ENCODE results near the gene TLCD1.
"Not testable (repeated sequence)": the region's sequence is repeated elsewhere in the genome, so short reads cannot be mapped to it uniquely, and the experiment has no call there.

The TLCD1 gene

DNA sequence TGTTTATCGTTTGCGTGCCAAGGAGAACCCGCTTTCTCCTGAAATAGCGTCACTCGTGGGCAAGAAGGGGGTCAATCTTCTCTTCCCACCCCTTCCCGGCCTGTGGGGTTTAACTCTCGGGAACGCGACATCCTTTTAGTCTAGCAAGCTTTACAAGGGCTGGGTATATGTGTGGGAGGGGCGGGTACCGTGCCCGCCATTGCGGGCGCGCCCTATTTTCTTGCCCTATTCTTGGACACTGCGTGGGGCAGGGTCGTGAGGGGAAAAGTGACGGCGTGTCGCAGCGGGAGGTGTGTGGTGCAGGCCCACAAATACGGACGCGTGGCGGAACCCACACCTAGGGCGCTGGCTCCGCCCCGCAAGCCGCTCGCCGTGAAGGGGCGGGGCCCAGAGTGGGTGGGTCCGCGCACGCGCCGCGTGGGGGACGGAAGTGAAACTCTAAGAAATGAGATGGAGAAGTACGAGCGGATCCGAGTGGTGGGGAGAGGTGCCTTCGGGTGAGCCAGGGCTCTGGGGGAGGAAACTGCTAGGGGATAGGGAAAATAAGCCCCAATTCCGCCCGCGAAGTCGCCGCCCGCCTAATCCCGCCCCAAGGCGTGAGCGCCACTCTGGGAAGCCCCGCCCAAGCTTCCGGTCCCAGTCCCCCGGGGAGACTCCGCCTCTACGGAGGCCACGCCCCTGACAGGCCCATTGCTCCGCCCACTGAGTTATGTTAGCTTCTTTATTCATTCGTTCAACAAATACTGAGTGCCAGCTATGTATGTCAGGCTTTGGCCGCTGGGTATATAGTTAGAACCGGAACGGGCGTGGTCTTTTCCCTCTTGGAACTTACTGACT lies 2.5 kb upstream of the TLCD1 start, which contains the start of gene NEK8:
NEK8 (plus strand) TSS at position 425 of the 837 bp plus-strand sequence; CDS start at position 451, 26 bp downstream.
- DNase-seq (ENCODE audit: low spot score), result peak; percentile 95

DNA sequence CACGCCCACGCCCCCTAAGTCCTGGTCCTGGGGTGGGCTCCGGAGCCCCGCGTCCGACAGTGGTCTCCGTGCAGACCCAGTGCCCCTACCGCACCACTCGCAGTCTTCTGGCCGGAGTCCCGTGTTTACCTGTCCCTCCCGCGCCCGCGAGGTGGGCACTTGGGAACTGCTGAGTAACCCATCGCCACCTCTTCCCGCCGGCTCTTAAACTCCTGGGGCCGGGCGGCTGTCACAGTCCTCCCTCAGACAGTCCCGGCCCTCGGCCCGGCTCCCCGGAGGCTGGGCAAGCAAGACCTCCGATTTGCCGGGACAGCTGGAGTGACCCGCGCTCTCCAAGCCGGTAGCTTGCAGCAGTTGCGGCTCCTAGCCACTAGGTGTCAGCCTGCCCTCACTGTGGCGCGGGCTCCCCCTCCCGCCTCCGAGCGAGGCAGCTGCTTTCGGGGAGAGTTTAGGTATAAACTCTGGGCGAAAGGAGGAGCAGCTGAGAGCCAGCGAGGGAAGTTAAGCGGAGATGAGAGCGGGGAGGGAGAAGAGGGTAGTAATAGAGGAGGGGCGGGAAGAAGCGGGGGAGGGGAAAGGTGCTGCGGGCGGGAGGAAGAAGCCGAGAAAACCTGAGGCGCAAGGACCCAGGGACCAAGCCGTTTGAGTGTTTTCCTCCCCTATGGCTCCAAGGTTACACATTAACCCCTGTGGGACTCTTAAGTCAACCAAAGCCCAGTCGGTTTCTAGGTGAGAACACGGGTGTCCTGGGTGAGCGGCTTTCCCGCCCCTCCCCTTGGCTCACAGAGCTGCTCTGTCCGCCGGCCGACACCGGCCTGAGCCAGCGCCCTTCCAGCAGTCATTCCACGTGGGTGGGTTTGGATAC lies 826 bp upstream of the TLCD1 start:
- DNase-seq (ENCODE audit: low spot score), result peak; percentile 99

DNA sequence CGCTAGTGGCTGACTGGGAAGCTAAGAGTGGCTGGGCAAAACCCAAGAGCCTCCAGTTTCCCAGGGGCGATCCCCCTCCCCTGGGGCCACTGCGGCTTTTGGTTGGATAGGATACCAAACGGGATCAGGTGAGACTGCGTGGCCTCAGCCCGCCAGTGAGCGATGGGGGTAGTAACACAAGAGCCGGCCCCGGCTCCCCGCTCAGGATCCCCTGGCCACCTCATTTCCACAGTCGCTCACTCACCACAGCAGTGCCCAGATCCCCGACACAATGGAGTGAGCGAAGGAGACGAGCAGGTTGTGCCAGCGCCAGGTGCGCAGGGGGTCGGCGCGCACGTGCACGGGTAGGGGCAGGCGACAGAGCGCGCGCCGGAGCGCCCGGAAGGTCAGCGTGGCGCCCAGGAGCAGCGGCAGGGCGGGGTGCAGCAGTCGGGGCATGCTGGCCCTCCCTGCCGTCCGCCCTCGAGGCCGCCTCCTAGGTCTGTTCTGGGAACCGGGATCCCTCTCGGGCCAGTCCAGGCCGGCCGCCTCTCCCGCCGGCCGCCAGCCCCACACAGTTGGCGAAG lies 290 bp downstream of the TLCD1 start:
- DNase-seq (ENCODE audit: low spot score), result peak; percentile 85

DNA sequence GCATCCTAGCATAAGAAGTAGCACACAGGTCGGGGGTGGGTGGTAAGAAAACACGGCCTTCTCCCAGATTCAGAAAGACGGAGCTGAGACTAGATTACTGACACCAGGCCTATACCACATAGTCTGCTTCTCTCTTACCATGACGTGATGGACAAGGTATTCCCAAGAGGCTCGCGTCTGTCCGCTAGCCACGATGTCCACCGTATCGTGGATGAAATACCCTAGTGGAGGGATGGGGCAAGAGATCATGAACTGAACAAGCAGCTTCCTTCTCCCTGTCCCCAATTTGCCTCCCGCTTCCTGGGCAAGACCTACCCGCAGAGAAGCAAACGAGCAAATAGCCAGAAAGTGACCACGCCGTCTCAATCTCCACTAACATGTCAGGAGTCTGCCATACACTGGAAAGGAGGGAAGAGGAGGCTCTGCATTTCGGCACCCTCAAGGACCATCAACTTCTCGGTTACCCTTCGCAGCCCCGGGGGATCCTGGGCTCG lies 820 bp downstream of the TLCD1 start:
- DNase-seq (ENCODE audit: low spot score), result peak; percentile 74

DNA sequence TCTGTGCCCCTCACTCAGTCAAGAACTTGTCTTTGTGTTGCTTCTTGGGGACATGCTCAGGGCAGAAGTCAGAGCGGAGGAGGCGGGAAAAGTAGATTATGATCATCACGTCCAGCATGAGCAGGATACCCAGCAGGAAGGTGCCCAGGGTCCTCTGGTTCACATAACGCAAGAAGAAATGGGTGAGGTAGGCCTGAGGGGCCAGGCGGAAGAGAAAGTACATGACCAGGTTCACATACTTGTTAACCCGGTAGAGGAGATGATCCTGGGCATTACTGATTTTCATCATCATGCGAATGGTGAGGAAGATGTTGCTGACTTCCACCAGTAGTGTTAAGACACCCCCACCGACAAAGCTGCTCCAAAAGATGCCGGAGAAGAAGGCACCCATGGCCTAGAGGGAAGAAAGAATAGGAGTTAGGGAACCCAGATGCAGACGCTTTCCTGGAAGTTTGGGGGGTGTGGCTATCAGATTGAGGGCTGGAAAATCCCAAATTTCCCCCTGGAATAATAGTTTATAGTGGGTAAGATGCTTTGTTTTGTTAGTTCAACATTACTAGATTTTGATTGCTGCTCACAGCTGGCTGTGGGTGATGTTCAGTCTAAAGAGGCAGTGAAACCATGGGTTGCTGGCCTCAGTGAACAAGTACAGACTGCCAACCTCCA lies 1.4 kb downstream of the TLCD1 start:
- DNase-seq (ENCODE audit: low spot score), result no peak

DNA sequence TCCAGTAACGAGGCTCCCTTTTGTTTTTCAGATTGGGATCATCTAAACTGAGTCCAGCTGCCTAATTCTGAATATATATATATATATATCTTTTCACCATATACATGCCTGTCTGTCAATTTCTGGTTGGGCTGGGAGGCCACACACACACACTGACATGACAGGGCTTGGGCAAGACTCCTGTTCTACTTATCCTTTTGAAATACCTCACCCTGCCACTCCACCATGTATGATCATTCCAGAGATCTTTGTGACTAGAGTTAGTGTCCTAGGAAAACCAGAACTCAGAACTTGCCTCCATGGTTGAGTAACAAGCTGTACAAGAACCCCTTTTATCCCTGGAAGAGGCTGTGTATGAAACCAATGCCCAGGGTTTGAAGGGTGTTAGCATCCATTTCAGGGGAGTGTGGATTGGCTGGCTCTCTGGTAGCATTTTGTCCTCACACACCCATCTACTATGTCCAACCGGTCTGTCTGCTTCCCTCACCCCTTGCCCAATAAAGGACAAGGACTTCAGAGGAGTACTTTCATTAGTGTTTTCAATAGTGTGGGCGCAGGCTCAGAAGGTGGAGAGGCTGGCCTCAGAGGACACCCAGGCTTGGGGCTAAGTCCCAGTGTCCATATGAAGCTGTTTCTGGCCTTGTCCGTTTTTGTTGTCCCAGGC lies 2.1 kb downstream of the TLCD1 start:
- DNase-seq (ENCODE audit: low spot score), result not testable (repeated sequence)

DNA sequence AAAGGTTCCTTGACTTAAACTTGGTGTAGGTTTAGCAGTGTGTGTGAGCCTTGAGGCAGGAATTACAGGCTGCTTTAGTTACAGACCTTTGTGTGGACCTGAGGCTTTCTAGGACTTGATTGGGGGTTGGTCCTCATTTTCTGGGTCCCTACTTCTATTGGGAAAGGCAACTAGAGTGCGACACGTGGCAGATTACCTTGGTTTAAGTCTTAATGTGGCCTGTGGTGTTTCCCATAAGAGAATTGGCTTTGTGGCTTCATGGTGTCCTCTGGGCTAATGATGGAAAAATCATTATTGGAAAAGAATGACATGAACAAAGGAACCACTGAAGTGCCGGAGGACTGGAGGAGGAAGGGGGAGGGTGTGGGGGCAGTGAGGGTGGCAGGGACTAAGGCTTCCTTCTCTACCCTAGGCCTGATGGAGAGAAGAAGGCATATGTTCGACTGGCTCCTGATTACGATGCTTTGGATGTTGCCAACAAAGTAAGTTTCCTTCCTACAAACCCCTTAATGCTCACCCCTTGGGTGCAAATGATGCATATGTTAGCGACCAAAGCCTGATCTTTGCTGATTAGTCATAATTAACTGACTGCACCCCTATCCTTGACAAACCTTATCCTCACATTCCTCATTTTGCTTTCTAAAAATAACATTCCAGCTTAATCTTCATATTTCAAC lies 2.7 kb downstream of the TLCD1 start:
- DNase-seq (ENCODE audit: low spot score), result no peak

DNA sequence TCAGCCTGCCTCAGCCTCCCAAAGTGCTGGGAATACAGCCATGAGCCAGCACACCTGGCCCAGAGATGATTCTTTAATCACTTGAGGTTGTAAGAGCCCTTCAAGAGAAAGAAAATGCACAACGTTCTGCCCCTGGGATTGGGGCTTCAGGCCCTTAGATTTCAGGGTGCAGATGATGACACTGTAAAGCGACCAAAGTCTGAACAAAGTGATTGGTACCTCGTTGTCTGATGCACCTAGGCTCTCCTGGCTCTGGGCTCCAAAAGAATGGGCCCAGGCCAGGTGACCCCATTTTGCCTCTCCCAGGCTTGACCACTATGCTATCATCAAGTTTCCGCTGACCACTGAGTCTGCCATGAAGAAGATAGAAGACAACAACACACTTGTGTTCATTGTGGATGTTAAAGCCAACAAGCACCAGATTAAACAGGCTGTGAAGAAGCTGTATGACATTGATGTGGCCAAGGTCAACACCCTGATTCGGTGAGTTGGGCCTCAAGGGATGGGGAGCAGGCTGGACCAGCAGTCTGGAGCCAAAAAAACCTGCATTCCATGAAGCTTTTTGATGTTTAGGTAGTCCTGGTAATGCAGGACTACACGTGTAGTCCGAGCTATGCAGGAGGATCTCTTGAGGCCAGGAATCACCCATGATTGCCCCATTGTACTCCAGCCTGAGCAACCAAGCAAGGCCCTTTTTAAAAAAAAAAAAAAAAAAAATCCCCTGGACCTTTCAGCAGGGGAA lies 3.4 kb downstream of the TLCD1 start:
- no peak for DNase-seq (ENCODE audit: low spot score)

DNA sequence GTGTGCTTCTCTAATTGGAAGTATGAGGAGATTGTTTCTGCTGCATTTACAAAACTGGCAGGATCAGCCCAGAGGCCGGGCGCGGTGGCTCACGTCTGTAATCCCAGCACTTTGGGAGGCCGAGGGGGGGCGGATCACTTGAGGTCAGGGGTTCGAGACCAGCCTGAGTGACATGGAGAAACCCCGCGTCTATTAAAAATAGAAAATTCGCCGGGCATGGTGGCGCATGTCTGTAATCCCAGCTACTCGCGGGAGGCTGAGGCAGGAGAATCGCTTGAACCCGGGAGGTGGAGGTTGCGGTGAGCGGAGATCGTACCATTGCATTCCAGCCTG lies 5.1 kb downstream of the TLCD1 start:
- DNase-seq (ENCODE audit: low spot score), result not testable (repeated sequence)

DNA sequence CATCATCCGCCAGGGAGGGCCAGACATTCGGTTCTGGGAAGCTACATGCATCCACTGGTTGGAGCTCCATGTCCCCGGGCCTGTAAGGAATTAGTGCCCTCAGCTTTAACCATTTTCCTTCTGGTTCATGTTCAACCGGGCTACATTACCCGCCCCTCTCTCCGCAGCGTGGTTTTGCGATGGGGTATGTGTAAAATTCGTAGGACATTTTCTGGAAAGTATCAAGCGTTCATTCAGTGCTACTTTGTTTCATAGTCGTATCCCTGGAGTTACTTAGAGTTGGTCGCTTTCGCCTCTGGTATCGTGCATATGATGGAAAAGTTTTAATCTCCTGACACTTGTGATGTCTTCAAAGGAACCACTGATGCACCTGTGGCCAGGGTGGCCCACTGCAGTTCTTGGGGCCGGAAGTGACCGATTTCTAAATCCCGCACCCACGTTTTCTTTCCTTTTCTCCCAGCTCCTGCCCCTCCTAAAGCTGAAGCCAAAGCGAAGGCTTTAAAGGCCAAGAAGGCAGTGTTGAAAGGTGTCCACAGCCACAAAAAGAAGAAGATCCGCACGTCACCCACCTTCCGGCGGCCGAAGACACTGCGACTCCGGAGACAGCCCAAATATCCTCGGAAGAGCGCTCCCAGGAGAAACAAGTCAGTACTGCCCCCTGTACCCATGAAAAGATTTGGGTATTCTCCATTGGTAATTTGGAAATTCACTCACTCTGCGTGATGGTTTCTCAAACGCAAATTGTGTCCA lies 5.6 kb downstream of the TLCD1 start:
- DNase-seq (ENCODE audit: low spot score), result peak; percentile 43

DNA sequence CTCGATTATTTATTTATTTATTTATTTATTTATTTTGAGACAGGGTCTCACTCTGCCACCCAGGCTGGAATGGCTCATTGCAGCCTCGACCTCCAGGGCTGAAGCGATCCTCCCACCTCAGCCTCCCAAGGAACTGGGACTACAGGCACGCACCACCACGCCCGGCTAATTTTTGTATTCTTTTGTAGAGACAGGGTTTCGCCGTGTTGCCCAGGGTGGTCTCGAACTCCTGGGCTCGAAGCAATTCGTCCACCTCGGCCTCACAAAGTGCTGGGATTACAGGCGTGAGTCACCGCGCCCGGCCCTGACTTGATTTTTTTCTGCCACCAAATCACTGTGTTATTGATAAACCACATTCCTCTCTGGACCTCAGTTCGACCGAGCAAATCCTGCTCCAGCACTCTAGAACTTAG lies 7.0 kb downstream of the TLCD1 start:
- DNase-seq (ENCODE audit: low spot score), result no peak

DNA sequence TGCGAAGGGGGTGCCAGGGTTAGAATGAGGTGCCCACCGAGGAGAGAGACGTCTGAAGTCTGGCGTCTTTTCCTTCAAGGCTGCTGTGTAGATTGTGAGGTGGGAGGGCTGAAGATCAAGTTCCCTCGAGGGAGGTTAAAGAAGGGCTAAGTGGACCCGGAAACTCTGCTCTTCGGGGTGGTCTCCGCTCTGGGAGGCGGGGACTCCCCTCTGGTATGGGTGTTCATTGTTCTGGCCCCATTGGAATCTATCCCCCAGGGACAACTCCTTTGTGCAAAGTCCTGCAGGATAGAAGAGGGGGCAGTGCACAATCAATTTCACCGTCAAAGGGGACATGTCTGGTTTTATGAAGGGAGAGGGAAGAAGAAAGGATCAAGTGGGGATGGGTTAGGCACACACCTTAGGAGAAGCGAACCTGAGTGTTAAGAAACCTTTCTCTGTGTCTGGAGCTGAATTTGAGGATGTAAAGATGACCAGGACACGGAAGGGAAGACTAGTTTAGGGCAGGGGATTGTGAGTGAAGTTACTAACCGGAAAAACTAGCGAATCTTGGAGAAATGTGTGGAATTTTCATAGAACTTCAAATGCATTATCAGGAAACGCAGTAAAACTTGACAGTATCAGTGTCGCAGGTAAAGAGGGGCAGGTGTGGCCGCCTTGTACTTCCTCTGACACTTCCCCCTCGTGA lies 7.6 kb downstream of the TLCD1 start:
- no peak for DNase-seq (ENCODE audit: low spot score)

DNA sequence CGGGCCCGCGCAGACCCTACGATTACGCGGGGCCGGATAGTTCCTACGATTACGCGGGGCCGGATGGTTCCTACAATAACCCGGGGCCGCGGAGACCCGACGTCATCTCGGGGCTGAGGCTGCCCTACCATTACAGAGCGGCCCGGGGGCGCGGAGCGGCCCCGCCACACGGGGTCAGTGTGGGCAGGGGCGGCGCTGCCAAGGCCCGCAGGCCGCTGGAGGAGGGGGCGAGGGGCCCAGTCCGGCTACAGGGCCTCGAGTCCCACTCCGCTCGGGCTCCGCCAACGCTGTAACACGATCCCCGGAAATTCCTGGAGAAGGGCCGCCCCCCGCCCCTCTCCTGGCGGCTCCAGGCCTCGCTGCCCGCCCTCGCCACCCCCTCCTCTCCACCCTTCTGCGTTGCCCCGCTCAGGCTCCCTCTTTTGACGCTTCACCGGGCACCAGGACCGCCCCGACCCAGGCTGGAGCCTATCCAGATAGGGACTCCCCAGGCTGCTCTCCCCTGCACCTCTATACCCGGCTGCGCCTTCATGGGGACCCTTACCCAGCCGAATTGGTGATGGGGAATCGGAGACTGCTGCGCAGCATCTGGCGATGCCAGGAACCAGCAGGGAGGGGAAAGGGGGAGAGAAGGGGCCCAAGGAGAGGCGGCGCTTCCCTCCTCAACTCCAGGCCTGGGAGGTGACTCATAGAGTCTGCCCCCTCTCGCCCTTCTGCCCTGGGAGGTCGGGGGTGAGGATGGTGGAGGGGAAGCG lies 8.3 kb downstream of the TLCD1 start, which contains the start of gene RAB34:
RAB34 (minus strand) TSS at position 291 of the 755 bp plus-strand sequence. CDS start 602 bp downstream, outside the sequence.
- DNase-seq (ENCODE audit: low spot score), result peak; percentile 87

DNA sequence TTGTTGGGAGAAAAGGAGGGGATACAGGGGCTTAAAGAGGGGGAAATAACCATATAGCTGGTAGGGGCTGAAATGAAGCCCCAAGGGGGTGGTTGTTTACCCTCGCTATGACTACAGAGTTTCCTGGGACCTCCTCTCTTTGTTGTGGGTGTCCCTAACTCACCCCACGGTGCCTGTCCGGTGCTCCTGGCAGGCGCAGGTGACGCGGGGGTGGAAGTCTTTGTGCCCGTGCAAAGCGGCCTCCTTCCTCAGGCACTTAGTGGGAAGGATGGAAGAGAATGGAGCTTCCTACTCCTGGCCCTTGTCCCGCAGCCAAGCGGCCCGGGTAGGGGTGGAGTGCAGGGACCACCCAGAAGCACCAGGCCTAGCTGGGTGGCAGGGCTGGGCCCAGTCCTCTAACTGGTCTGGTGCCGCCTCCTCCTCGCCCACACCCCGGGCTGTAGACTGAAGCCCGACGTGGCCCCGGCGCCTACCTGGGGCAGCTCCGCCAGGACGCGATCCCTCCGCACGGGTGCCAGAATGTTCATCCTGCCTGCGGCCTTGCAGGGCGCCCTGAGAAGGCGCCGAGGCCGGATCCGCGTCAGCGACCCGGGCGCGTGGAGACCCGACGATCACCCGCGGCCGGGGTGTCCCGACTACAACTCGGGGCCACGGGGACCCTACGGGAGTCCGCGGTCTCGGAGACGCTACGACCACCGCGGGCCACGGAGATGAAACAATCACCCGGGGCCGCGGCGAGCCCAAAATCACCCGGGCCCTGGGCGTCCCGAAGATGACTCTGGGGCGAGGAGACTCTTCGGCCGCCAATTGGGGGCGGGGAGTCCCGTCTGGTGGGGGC lies 9.1 kb downstream of the TLCD1 start:
- DNase-seq (ENCODE audit: low spot score), result peak; percentile 55

DNA sequence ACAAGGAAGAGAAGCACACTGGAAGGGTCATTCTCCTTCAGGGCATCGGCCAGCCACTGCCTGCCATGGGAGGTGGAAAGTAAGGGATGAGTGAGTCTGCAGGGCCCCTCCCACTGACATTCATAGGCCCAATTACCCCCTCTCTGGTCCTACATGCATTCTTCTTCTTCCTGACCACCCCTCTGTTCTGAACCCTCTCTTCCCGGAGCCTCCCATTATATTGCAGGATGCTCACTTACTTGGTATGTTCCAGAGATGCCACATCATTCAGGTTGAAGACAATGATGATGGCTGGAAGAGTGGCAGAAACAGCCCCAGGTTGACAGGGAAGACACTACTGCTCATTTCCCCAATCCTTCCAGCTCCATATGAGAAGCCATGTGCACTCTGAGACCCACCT lies 10.8 kb downstream of the TLCD1 start:
- no peak for DNase-seq (ENCODE audit: low spot score)

DNA sequence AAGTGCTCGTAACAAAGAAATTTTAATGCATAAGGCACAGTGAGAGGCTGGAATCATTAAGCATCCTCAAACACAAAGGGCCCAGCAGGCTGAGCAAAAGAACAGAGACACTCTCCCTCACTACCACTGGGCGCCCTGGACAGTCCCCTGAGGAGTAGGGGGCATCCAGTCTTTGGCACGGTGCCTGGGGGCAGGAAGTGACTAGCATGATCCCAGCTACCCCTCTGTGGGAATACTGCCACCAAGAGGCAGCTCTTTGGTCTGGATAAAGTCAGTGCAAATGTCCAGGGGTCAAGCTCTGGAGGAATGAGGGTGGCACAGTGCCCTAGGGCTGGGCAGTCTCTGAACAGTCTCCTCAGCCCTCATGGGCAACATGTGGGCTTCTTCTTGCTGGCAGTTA lies 11.8 kb downstream of the TLCD1 start:
- DNase-seq (ENCODE audit: low spot score), result no peak
